ENCODE results near the gene LMF2.
A peak's percentile ranks its signal among the peaks of the same experiment; 100 is the strongest.

The LMF2 gene

GRCh38 chr22:50481045-50481439 lies 26.5 kb downstream of the LMF2 start:
- DNase-seq = no peak

GRCh38 chr22:50479721-50480120 lies 27.8 kb downstream of the LMF2 start:
- DNase-seq = no peak

GRCh38 chr22:50477923-50478322 lies 29.6 kb downstream of the LMF2 start:
- DNase-seq = no peak

- DNase-seq = no peak
These were observed 30.6 kb downstream of the LMF2 start for GRCh38 chr22:50476868-50477267.

GRCh38 chr22:50475652-50476002 lies 31.9 kb downstream of the LMF2 start:
- no peak for DNase-seq

- peak; percentile 51 to 73 for DNase-seq
These were observed 32.5 kb downstream of the LMF2 start, which contains the start of gene SBF1 for GRCh38 chr22:50474710-50475651. TSS of gene SBF1 (minus strand) at chr22:50475035. CDS start at chr22:50474840, 195 bp downstream.

- no peak for DNase-seq
These were observed 33.4 kb downstream of the LMF2 start for GRCh38 chr22:50473855-50474671.

- peak in 1 of 2 experiments; percentile 20 for DNase-seq
These were observed 34.4 kb downstream of the LMF2 start for GRCh38 chr22:50473088-50473487.

- no peak for DNase-seq
These were observed 35.5 kb downstream of the LMF2 start for GRCh38 chr22:50471962-50472361.

GRCh38 chr22:50471197-50471847 lies 36.2 kb downstream of the LMF2 start:
- no peak for DNase-seq

- no peak for DNase-seq
These were observed 37.0 kb downstream of the LMF2 start for GRCh38 chr22:50470491-50470890.

GRCh38 chr22:50469377-50470305 lies 37.9 kb downstream of the LMF2 start:
- peak in 1 of 2 experiments; percentile 9 for DNase-seq

GRCh38 chr22:50468626-50469025 lies 38.9 kb downstream of the LMF2 start:
- no peak for DNase-seq

- DNase-seq = no peak
These were observed 39.6 kb downstream of the LMF2 start for GRCh38 chr22:50467773-50468440.

GRCh38 chr22:50467341-50467740 lies 40.2 kb downstream of the LMF2 start:
- DNase-seq = no peak

GRCh38 chr22:50465066-50465930 lies 42.2 kb downstream of the LMF2 start:
- DNase-seq = no peak

GRCh38 chr22:50464451-50464850 lies 43.1 kb downstream of the LMF2 start:
- no peak for DNase-seq

- DNase-seq = no peak
These were observed 44.2 kb downstream of the LMF2 start for GRCh38 chr22:50463188-50463900.

- no peak for DNase-seq
These were observed 45.4 kb downstream of the LMF2 start for GRCh38 chr22:50461979-50462540.
